ENCODE measurements around the gene TANK. TPM values are rescaled to one million over a fixed set of nuclear protein-coding genes. Genes with fewer than 3 reads are reported as not detected.

The TANK gene
- total and polyA plus RNA-seq, 2 of the 13 experiments (the other 11 are each of a cell fraction or from before 2014, with no cell fraction given): 66.9 to 96.1 TPM

DNA sequence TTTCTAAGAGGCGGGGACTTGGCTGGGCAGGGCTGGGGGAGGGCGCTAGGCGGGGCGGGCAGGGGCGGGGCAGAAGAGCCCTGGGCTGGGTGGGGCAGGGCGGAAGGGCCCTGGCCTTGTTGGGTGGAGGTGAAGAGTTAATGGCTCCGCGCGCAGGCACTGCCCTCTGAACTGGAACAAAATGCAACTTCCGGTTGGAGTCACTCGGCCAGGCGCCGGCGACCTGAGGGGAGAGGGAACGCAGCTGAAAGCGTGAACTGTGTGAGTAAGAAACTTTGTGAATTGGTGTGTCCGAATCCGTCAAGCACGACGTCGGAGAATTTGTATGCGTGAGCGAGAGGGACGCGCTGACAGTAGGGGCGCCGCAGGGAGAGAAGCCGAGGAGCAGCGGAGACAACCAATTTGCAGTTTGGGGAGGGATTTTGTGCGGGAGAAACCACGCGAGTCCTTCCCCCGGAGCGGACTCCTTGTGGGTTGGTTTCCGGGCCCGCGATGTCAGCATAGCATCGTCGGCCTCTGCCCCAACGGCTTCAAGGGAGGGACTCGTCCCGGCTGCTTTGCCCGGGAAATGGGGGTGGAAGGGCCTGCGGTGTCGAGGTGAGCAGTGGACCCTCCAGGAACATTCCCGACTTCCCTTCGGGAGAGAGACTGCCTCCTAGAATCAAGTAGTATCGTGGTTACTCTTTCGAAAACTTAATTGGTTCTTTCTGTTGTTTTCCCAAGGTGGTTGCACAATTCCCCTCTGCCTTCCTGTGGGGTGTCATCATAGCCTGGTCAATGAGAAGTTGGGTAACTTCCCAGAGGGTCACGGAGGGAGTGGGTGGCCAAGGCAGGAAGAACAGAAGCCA lies at the start of gene TANK (continued):
- TF ChIP-seq MTA3 (CRISPR knock-in tag; IDR thresholded peaks at IDR 0.05) (no peak), AKAP8 (CRISPR knock-in tag; IDR thresholded peaks at IDR 0.05) (0 out of 2 replicates have a peak, but pooled peaks have one; percentile 51), ETV6 (CRISPR knock-in tag; conservative IDR thresholded peaks at IDR 0.05) (peak; percentile 81), MXD4 (CRISPR knock-in tag; IDR thresholded peaks at IDR 0.05) (peak; percentile 41), ZMAT3 (CRISPR knock-in tag; conservative IDR thresholded peaks at IDR 0.05) (peak; percentile 66; the same call in 1 of the 2 replicates), ATF7 (IDR thresholded peaks at IDR 0.05) (peak; percentile 87), ATF7 (CRISPR knock-in tag; IDR thresholded peaks at IDR 0.05) (peak; percentile 91; the same call in 1 of the 2 replicates), ZNF235 (CRISPR knock-in tag; IDR thresholded peaks at IDR 0.05; ENCODE audit: borderline replicate concordance) (no peak; the same call in 1 of the 2 replicates), CHCHD3 (CRISPR knock-in tag; IDR thresholded peaks at IDR 0.05) (no peak), ZNF703 (CRISPR knock-in tag; IDR thresholded peaks at IDR 0.05; ENCODE audit: borderline replicate concordance) (no peak), TIGD3 (CRISPR knock-in tag; IDR thresholded peaks at IDR 0.05; ENCODE audit: borderline replicate concordance) (no peak), BCL6 (CRISPR knock-in tag; IDR thresholded peaks at IDR 0.05) (peak; percentile 95), ZNF878 (CRISPR knock-in tag; IDR thresholded peaks at IDR 0.05) (0 out of 2 replicates have a peak, but pooled peaks have one; percentile 33), NRL (CRISPR knock-in tag; IDR thresholded peaks at IDR 0.05; ENCODE audit: borderline replicate concordance) (peak; percentile 95; the same call in 1 of the 2 replicates), ZNF264 (CRISPR knock-in tag; IDR thresholded peaks at IDR 0.05) (peak; percentile 31; the same call in 1 of the 2 replicates), MIER3 (CRISPR knock-in tag; IDR thresholded peaks at IDR 0.05; ENCODE audit: borderline replicate concordance) (peak; percentile 98), FOXO1 (CRISPR knock-in tag; IDR thresholded peaks at IDR 0.05) (peak; percentile 99), ZSCAN29 (CRISPR knock-in tag; conservative IDR thresholded peaks at IDR 0.05) (no peak), SP2 (CRISPR knock-in tag; IDR thresholded peaks at IDR 0.05) (no peak; the same call in 1 of the 2 replicates), NCOA5 (CRISPR knock-in tag; IDR thresholded peaks at IDR 0.05) (no peak; the same call in 1 of the 2 replicates), YY1 (IDR thresholded peaks at IDR 0.05; ENCODE audit: insufficient read depth, insufficient replicate concordance, low read depth, low read length) (peak; percentile 81)
- TF ChIP-seq, protein P1, sequence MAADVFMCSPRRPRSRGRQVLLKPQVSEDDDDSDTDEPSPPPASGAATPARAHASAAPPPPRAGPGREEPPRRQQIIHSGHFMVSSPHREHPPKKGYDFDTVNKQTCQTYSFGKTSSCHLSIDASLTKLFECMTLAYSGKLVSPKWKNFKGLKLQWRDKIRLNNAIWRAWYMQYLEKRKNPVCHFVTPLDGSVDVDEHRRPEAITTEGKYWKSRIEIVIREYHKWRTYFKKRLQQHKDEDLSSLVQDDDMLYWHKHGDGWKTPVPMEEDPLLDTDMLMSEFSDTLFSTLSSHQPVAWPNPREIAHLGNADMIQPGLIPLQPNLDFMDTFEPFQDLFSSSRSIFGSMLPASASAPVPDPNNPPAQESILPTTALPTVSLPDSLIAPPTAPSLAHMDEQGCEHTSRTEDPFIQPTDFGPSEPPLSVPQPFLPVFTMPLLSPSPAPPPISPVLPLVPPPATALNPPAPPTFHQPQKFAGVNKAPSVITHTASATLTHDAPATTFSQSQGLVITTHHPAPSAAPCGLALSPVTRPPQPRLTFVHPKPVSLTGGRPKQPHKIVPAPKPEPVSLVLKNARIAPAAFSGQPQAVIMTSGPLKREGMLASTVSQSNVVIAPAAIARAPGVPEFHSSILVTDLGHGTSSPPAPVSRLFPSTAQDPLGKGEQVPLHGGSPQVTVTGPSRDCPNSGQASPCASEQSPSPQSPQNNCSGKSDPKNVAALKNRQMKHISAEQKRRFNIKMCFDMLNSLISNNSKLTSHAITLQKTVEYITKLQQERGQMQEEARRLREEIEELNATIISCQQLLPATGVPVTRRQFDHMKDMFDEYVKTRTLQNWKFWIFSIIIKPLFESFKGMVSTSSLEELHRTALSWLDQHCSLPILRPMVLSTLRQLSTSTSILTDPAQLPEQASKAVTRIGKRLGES (CRISPR knock-in tag; IDR thresholded peaks at IDR 0.05; ENCODE audit: borderline replicate concordance): peak; percentile 63
- TF ChIP-seq, protein P2, sequence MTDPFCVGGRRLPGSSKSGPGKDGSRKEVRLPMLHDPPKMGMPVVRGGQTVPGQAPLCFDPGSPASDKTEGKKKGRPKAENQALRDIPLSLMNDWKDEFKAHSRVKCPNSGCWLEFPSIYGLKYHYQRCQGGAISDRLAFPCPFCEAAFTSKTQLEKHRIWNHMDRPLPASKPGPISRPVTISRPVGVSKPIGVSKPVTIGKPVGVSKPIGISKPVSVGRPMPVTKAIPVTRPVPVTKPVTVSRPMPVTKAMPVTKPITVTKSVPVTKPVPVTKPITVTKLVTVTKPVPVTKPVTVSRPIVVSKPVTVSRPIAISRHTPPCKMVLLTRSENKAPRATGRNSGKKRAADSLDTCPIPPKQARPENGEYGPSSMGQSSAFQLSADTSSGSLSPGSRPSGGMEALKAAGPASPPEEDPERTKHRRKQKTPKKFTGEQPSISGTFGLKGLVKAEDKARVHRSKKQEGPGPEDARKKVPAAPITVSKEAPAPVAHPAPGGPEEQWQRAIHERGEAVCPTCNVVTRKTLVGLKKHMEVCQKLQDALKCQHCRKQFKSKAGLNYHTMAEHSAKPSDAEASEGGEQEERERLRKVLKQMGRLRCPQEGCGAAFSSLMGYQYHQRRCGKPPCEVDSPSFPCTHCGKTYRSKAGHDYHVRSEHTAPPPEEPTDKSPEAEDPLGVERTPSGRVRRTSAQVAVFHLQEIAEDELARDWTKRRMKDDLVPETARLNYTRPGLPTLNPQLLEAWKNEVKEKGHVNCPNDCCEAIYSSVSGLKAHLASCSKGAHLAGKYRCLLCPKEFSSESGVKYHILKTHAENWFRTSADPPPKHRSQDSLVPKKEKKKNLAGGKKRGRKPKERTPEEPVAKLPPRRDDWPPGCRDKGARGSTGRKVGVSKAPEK (CRISPR knock-in tag; IDR thresholded peaks at IDR 0.05; ENCODE audit: borderline replicate concordance): peak; percentile 89; the same call in 1 of the 2 replicates

Data from HepG2 (cell line).